ENCODE data around the gene GTPBP8. TPM values are rescaled to one million over a fixed set of nuclear protein-coding genes. Genes with fewer than 3 reads are reported as not detected.
A peak's percentile ranks its signal among the peaks of the same experiment; 100 is the strongest.

Gene GTPBP8
- total and polyA plus RNA-seq, 2 of the 13 experiments (the other 11 are each of a cell fraction or from before 2014, with no cell fraction given) = 12.5 to 16.7 TPM

GRCh38 chr3:113051302-113051711 lies 60.5 kb downstream of the GTPBP8 start:
- Histone ChIP-seq H3K27me3 (ENCODE audit: control insufficient read depth in 1 of 2, insufficient read depth in 2 of 2, low read length in 2 of 2) (no peaks in the 10 kb centered on the region), H3K4me2 (ENCODE audit: low read depth, low read length) (no peak overlapping the region), H3K79me2 (ENCODE audit: insufficient read depth, low read length) (no peaks in the 10 kb centered on the region), H4K20me1 (ENCODE audit: insufficient read depth, low read length) (no peaks in the 10 kb centered on the region), H2AFZ (ENCODE audit: low read length) (no peak overlapping the region), H3K4me3 (replicated peaks in 1 of 3; ENCODE audit: insufficient read depth in 1 of 3, low read depth in 2 of 3, low read length in 3 of 3) (no peak overlapping the region), H3K4me1 (ENCODE audit: insufficient read depth, low read length) (peaks cover 6% of the 10 kb centered on the region; the same call in 1 of the 2 replicates), H3K36me3 (replicated peaks in 1 of 2; ENCODE audit: control insufficient read depth in 1 of 2, insufficient read depth in 2 of 2, low read length in 2 of 2) (no peaks in the 10 kb centered on the region), H3K27ac (ENCODE audit: extremely low read length, insufficient read depth, low read length) (no peak overlapping the region), H3K9me3 (ENCODE audit: low read length) (no peaks in the 10 kb centered on the region), H3K9ac (ENCODE audit: insufficient read depth, low read depth, low read length) (no peak overlapping the region)
- no TSS peak for BruUV-seq (replicated peaks)
- DNase-seq (ENCODE audit: low spot score) (peak; percentile 56), ATAC-seq (peak; percentile 94), FAIRE-seq (peak; percentile 74)
- intact Hi-C loops (cut with micrococcal nuclease; ENCODE audit: unreplicated experiment) (loop anchor here (1.0 to 5.0 kb wide), 4 partner anchors 81 to 575 kb away; no protein-coding TSS in a partner anchor), in situ Hi-C loops (cut with HindIII; ENCODE audit: extremely low pct_ligation_motif_present, low pct_unique_long_range_greater_than_20kb) (loop anchor here (5.0 kb wide), 1 partner anchor 236 kb away; no protein-coding TSS in a partner anchor)
- CTCF ChIA-PET (ENCODE audit: low intra/inter-chr PET ratio, low total read pairs) = interaction anchor here (3.5 kb wide), 1 partner anchor 237 kb away, joined by 61 read pairs; no protein-coding TSS in a partner anchor
- 4% methylated on average over 12 of the region's 12 CpGs for WGBS (ENCODE audit: low lambda C conversion rate)
- POLR2A ChIA-PET = no interaction called here
- TF ChIP-seq, protein P1, sequence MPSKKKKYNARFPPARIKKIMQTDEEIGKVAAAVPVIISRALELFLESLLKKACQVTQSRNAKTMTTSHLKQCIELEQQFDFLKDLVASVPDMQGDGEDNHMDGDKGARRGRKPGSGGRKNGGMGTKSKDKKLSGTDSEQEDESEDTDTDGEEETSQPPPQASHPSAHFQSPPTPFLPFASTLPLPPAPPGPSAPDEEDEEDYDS (CRISPR knock-in tag; IDR thresholded peaks at IDR 0.05) = 0 out of 2 replicates have a peak, but pooled peaks have one; percentile 25
- TF ChIP-seq, protein P2, sequence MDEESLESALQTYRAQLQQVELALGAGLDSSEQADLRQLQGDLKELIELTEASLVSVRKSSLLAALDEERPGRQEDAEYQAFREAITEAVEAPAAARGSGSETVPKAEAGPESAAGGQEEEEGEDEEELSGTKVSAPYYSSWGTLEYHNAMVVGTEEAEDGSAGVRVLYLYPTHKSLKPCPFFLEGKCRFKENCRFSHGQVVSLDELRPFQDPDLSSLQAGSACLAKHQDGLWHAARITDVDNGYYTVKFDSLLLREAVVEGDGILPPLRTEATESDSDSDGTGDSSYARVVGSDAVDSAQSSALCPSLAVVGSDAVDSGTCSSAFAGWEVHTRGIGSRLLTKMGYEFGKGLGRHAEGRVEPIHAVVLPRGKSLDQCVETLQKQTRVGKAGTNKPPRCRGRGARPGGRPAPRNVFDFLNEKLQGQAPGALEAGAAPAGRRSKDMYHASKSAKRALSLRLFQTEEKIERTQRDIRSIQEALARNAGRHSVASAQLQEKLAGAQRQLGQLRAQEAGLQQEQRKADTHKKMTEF (CRISPR knock-in tag; IDR thresholded peaks at IDR 0.05) = peak; percentile 48; the same call in 1 of the 2 replicates
- TF ChIP-seq TFE3 (CRISPR knock-in tag; IDR thresholded peaks at IDR 0.05) (peak; percentile 20; the same call in 1 of the 2 replicates), AKAP8 (CRISPR knock-in tag; IDR thresholded peaks at IDR 0.05) (no peak), JUNB (CRISPR knock-in tag; IDR thresholded peaks at IDR 0.05; ENCODE audit: borderline replicate concordance) (peak; percentile 61; the same call in 1 of the 2 replicates), JUN (CRISPR knock-in tag; IDR thresholded peaks at IDR 0.05) (no peak), FOXO1 (CRISPR knock-in tag; IDR thresholded peaks at IDR 0.05) (peak; percentile 12; the same call in 1 of the 2 replicates), NCOA5 (CRISPR knock-in tag; IDR thresholded peaks at IDR 0.05) (no peak), SP140L (CRISPR knock-in tag; IDR thresholded peaks at IDR 0.05; ENCODE audit: borderline replicate concordance) (0 out of 2 replicates have a peak, but pooled peaks have one; percentile 69), KAT8 (CRISPR knock-in tag; IDR thresholded peaks at IDR 0.05) (0 out of 2 replicates have a peak, but pooled peaks have one; percentile 19), MAX (IDR thresholded peaks at IDR 0.05) (peak; percentile 71), ZKSCAN1 (IDR thresholded peaks at IDR 0.05; ENCODE audit: low read length) (peak; percentile 96), CTCF (CRISPR knock-in tag; IDR thresholded peaks at IDR 0.05) (peak; percentile 90), USF2 (IDR thresholded peaks at IDR 0.05; ENCODE audit: low read depth, low read length) (no peak), USF2 (CRISPR knock-in tag; IDR thresholded peaks at IDR 0.05; ENCODE audit: borderline replicate concordance) (peak; percentile 31; the same call in 1 of the 2 replicates)
- TF ChIP-seq, protein P3, sequence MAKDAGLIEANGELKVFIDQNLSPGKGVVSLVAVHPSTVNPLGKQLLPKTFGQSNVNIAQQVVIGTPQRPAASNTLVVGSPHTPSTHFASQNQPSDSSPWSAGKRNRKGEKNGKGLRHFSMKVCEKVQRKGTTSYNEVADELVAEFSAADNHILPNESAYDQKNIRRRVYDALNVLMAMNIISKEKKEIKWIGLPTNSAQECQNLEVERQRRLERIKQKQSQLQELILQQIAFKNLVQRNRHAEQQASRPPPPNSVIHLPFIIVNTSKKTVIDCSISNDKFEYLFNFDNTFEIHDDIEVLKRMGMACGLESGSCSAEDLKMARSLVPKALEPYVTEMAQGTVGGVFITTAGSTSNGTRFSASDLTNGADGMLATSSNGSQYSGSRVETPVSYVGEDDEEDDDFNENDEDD (CRISPR knock-in tag; IDR thresholded peaks at IDR 0.05; ENCODE audit: borderline replicate concordance) = peak; percentile 35; the same call in 1 of the 2 replicates
